Measurements from ENCODE around the gene ALKBH2. TPM values are rescaled to one million over a fixed set of nuclear protein-coding genes. Genes with fewer than 3 reads are reported as not detected.

ALKBH2 gene
- total RNA-seq, 1 donor from 2014 or later, result 31.4 TPM

GRCh38 chr12:109097140-109097434, 3.8 kb upstream of the ALKBH2 start:
- Mint-ChIP-seq H3K9me3 (no peaks in the 10 kb centered on the region), H3K4me1 (ENCODE audit: unreplicated experiment) (peaks cover 38% of the 10 kb centered on the region), H3K27ac (no peak overlapping the region), H3K27me3 (no peaks in the 10 kb centered on the region), H3K36me3 (peaks cover 15% of the 10 kb centered on the region), H3K4me3 (peak overlapping the region; percentile 91)
- DNase-seq (ENCODE audit: extremely low spot score, unreplicated experiment), result no peak
- TF ChIP-seq, protein P1, sequence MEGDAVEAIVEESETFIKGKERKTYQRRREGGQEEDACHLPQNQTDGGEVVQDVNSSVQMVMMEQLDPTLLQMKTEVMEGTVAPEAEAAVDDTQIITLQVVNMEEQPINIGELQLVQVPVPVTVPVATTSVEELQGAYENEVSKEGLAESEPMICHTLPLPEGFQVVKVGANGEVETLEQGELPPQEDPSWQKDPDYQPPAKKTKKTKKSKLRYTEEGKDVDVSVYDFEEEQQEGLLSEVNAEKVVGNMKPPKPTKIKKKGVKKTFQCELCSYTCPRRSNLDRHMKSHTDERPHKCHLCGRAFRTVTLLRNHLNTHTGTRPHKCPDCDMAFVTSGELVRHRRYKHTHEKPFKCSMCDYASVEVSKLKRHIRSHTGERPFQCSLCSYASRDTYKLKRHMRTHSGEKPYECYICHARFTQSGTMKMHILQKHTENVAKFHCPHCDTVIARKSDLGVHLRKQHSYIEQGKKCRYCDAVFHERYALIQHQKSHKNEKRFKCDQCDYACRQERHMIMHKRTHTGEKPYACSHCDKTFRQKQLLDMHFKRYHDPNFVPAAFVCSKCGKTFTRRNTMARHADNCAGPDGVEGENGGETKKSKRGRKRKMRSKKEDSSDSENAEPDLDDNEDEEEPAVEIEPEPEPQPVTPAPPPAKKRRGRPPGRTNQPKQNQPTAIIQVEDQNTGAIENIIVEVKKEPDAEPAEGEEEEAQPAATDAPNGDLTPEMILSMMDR (conservative IDR thresholded peaks at IDR 0.05), result no peak

GRCh38 chr12:109092497-109093021, 713 bp downstream of the ALKBH2 start:
- TF ChIP-seq, protein P1 (conservative IDR thresholded peaks at IDR 0.05), result no peak
- H3K36me3 Mint-ChIP-seq, result peaks cover 4% of the 10 kb centered on the region
- no peaks in the 10 kb centered on the region for H3K27me3 Mint-ChIP-seq
- peaks cover 21% of the 10 kb centered on the region for H3K4me1 Mint-ChIP-seq (ENCODE audit: unreplicated experiment)
- H3K4me3 Mint-ChIP-seq, result peak overlapping the region; percentile 92
- H3K9me3 Mint-ChIP-seq, result no peaks in the 10 kb centered on the region
- DNase-seq (ENCODE audit: extremely low spot score, unreplicated experiment), result peak; percentile 49
- peak overlapping the region; percentile 90 for H3K27ac Mint-ChIP-seq

- peak; percentile 32 for DNase-seq (ENCODE audit: extremely low spot score, unreplicated experiment)
Observed at GRCh38 chr12:109089683-109090082, 3.6 kb downstream of the ALKBH2 start.

DNA sequence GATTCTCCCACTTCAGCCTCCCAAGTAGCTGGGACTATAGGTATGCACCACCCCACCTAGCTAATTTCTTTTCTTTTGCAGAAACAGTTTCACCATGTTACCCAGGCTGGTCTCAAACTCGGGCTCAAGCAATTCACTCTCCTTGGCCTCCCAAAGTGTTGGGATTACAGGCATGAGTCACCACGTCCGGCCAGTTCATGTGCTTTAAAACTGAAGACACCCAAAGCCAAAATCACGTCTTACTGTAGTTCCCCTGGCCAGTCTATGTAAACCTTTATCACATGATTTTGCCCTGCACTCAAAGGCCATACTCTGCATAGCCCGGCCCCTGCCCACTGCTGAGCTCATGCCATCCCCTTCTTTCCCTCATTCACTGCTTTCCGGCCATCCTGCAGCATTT, 4.5 kb downstream of the ALKBH2 start:
- Mint-ChIP-seq H3K27ac (no peak overlapping the region), H3K9me3 (no peaks in the 10 kb centered on the region), H3K4me1 (ENCODE audit: unreplicated experiment) (peaks cover 21% of the 10 kb centered on the region), H3K27me3 (no peaks in the 10 kb centered on the region), H3K36me3 (peaks cover 4% of the 10 kb centered on the region), H3K4me3 (no peak overlapping the region)
- TF ChIP-seq, protein P1 (conservative IDR thresholded peaks at IDR 0.05), result no peak
- no peak for DNase-seq (ENCODE audit: extremely low spot score, unreplicated experiment)

More at GRCh38 chr12:109089683-109090082, 3.6 kb downstream of the ALKBH2 start:
- Mint-ChIP-seq H3K27ac (no peak overlapping the region), H3K4me3 (no peak overlapping the region), H3K36me3 (peaks cover 4% of the 10 kb centered on the region), H3K9me3 (no peaks in the 10 kb centered on the region), H3K27me3 (no peaks in the 10 kb centered on the region), H3K4me1 (ENCODE audit: unreplicated experiment) (peaks cover 21% of the 10 kb centered on the region)
- TF ChIP-seq, protein P1 (conservative IDR thresholded peaks at IDR 0.05), result no peak

- TF ChIP-seq, protein P1 (conservative IDR thresholded peaks at IDR 0.05), result no peak
- no peak for DNase-seq (ENCODE audit: extremely low spot score, unreplicated experiment)
- no peaks in the 10 kb centered on the region for H3K27me3 Mint-ChIP-seq
- H3K9me3 Mint-ChIP-seq, result no peaks in the 10 kb centered on the region
- H3K4me1 Mint-ChIP-seq (ENCODE audit: unreplicated experiment), result peaks cover 7% of the 10 kb centered on the region
- H3K27ac Mint-ChIP-seq, result no peak overlapping the region
- peaks cover 7% of the 10 kb centered on the region for H3K36me3 Mint-ChIP-seq
- no peak overlapping the region for H3K4me3 Mint-ChIP-seq
Observed at GRCh38 chr12:109087250-109087649, 6.0 kb downstream of the ALKBH2 start.

- no peak overlapping the region for H3K27ac Mint-ChIP-seq
- peaks cover 7% of the 10 kb centered on the region for H3K36me3 Mint-ChIP-seq
- no peaks in the 10 kb centered on the region for H3K4me1 Mint-ChIP-seq (ENCODE audit: unreplicated experiment)
- no peaks in the 10 kb centered on the region for H3K9me3 Mint-ChIP-seq
- peak; percentile 27 for DNase-seq (ENCODE audit: extremely low spot score, unreplicated experiment)
- no peaks in the 10 kb centered on the region for H3K27me3 Mint-ChIP-seq
- no peak overlapping the region for H3K4me3 Mint-ChIP-seq
- TF ChIP-seq, protein P1 (conservative IDR thresholded peaks at IDR 0.05), result no peak
Observed at GRCh38 chr12:109085590-109085989, 7.7 kb downstream of the ALKBH2 start.
